A549 treated with GW870086 at 1 μM for 4 hours (cell line): ENCODE measurements around the gene RNU6-1. TPM values are rescaled to one million over a fixed set of nuclear protein-coding genes. Genes with fewer than 3 reads are reported as not detected.

Source experiments
- total RNA-seq: library from RNA; stranded (reverse); fragments of 200-300 nt; extraction: Qiagen RNA extraction; gene quantifications from 5 replicates; pipeline ENCODE4 v1.2.3, GENCODE V29; 2022; ENCODE audit warnings: low read depth

Gene RNU6-1
- not detected in 5 replicates for total RNA-seq

GRCh38 chr15:67839929-67840748 lies at the start of gene RNU6-1:
Gene RNU6-1 (minus strand): TSS chr15:67840045.

GRCh38 chr15:67824976-67825880 lies 14.6 kb downstream of the RNU6-1 start, which contains the start of gene SKOR1:
Gene SKOR1 (plus strand): TSS chr15:67825509. CDS start chr15:67825603, 94 bp downstream.

Other genes with a start within 250 kb of the RNU6-1 start
- gene SKOR1, start 14.5 kb downstream of the RNU6-1 start, total RNA-seq, result 0.03 to 0.10 TPM (median 0.05 TPM) in 5 replicates
- 13.3 to 22.5 TPM (median 19.8 TPM) in 5 replicates for gene PIAS1, start 214.3 kb upstream of the RNU6-1 start, total RNA-seq